Activated CD8-positive, alpha-beta memory T cell treated with anti-CD3 and anti-CD28 coated beads, Interleukin-2, amount 50 U/mL, for 1 hour (primary cell): Measurements from ENCODE around the gene PLEKHB1.
"Not testable (repeated sequence)": the region's sequence is repeated elsewhere in the genome, so short reads cannot be mapped to it uniquely, and the experiment has no call there.

Source experiments
- DNase-seq: peaks from one replicate; pipeline ENCODE4 v3.0.0-alpha.2; 2020; ENCODE audit errors: extremely low read depth

The PLEKHB1 gene

DNA sequence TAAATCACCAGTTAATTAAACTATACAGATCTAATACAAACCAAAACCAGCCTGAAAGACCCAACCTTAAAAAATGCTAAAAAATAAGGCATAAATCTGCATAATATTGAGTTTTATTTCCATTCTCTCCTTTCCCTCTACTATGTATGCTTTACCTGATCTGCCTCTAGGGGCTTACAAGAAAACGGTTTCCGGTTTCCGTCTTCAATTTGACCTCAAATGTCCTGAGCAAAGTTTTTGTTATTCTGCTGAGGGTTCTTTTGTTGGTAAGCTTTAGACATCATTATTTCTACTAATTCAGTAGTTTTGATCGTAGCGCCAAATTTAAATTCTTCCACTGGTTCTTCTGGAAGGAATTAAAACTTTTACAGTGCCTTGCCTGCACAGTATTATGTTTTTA lies 30.2 kb downstream of the PLEKHB1 start:
- not testable (repeated sequence) for DNase-seq

DNA sequence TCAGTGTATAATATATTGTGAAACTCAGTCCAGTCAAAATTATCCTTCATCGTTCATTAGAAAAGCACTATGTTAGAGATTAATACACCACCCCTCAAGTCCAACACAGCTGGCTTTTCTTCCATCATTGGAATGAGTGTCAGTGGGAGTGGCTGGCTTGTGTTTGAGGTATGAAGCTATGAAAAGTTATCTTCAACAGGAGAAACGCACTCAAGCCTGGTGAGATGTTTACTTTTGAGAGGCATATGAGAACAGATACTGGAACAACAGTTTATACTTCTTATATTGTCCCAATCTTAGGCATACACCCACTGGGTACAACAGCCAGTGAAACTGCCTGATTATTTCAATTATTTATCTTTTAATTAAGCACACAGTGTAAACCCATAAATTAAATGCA lies 34.3 kb downstream of the PLEKHB1 start:
- DNase-seq = no peak

DNA sequence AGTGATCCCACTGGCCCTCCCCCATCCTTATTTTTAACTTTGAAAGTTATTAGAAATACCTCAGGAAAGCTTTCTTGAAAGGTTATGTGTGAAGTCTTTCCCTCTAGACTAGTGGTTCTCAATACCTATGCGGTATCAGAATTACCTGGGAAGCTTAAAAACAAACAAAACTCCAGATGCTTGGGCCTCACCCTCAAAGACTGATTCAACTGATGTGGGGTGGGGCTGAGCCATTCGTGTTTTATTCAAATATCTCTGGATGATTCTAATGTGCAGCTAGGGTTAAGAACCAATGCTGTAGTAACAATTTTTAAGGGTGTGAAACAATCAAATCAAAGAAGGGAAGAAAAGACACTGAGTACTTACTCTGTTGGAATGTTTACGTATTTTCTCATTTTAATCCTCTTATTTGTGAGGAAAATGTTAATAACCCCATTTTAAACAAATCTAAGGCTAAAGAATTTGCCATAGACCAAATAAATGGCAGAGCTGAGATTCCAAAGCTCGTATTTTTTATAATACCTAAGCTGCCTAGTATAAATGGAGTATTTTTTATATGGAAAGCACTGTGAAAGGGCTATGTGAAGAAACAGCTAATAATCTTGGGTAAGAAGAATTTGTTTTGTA lies 47.6 kb downstream of the PLEKHB1 start:
- DNase-seq = no peak

DNA sequence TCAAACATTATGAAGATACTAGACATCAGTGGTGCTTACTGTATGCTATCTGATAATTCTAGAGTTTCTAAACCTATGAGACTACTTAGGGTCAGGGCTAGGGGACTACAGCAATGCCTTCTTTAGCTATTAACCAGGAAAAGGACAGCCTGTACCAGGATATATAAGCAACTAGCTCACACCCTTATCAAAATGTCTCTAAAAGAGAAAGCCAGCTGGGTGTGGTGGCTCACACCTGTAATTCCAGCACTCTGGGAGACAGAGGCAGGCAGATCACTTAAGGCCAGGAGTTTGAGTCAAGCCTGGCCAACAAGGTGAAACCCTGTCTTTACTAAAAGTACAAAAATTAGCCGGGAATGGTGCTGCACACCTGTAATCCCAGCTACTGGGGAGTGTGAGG lies 58.7 kb downstream of the PLEKHB1 start:
- DNase-seq = no peak

DNA sequence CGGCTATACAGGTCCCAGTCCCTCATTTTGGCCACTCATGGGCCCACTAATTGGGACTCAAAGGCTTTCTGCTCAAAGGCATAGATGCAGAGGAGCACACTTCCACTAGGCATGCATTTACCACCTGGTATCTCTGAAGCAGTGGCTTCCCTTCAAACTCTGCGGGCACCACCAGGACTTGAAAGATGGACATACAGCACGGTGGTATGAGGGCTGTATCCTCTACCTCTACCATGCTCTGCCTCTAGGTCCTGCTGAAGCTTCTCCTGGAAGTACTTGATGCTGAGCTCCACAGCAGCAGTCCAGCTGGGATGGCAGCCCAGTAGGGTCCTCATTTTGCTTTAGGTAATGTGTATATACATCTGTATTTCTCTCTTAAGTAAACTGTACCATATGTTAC lies 64.6 kb downstream of the PLEKHB1 start:
- no peak for DNase-seq
